Neural progenitor cell (in vitro differentiated cells): ENCODE measurements around the gene FAM20C. TPM values are rescaled to one million over a fixed set of nuclear protein-coding genes. Genes with fewer than 3 reads are reported as not detected.

ENCODE experiments used
- DNase-seq: peaks from one replicate; pipeline ENCODE4 v3.0.0-alpha.2; 2016; ENCODE audit warnings: low spot score
- H2AFZ ChIP-seq: fragments of 200-600 bp; sonication (generic); replicated peaks from 2 replicates; pipeline ENCODE4 v1.6.1; 2016; ENCODE audit warnings: antibody characterized with exemption
- H3F3A ChIP-seq: fragments of 200-600 bp; sonication (generic); 2 replicates; pipeline ENCODE4 v1.6.1; 2016; ENCODE audit warnings: antibody characterized with exemption, low read depth
- H3K27ac ChIP-seq: fragments of 200-600 bp; sonication (generic); 2 replicates; pipeline ENCODE4 v1.5.1; 2016; ENCODE audit warnings: mild to moderate bottlenecking
- H3K27me3 ChIP-seq: fragments of 200-600 bp; sonication (generic); 2 replicates; pipeline ENCODE4 v1.6.1; 2016; ENCODE audit warnings: mild to moderate bottlenecking, moderate library complexity
- H3K36me3 ChIP-seq: fragments of 200-600 bp; sonication (generic); 2 replicates; pipeline ENCODE4 v1.5.1; 2016
- H3K4me1 ChIP-seq: fragments of 200-600 bp; sonication (generic); 2 replicates; pipeline ENCODE4 v1.6.1; 2016; ENCODE audit warnings: mixed run types
- H3K4me2 ChIP-seq: fragments of 200-600 bp; sonication (generic); 2 replicates; pipeline ENCODE4 v1.6.1; 2016
- H3K4me3 ChIP-seq: fragments of 200-600 bp; sonication (generic); 2 replicates; pipeline ENCODE4 v1.5.1; 2016
- H3K79me2 ChIP-seq: fragments of 200-600 bp; sonication (generic); 2 replicates; pipeline ENCODE4 v1.6.1; 2016; ENCODE audit warnings: low read depth
- H3K9ac ChIP-seq: fragments of 200-600 bp; sonication (generic); 2 replicates; pipeline ENCODE4 v1.6.1; 2016
- H3K9me3 ChIP-seq: fragments of 200-600 bp; sonication (generic); 2 replicates; pipeline ENCODE4 v1.5.1; 2016; ENCODE audit warnings: low read depth
- H4K20me1 ChIP-seq: fragments of 200-600 bp; sonication (generic); 2 replicates; pipeline ENCODE4 v1.6.1; 2016; ENCODE audit warnings: low read depth
- H3K27ac Mint-ChIP-seq: 3 replicates; pipeline ENCODE4 v1.8.0; 2021; ENCODE audit warnings: mixed read lengths
- H3K27me3 Mint-ChIP-seq: 2 replicates; pipeline ENCODE4 v1.8.0; 2022; ENCODE audit warnings: low read depth, mild to moderate bottlenecking, inconsistent platforms, moderate library complexity, mixed read lengths; ENCODE audit not compliant: insufficient read depth
- H3K36me3 Mint-ChIP-seq: 3 replicates; pipeline ENCODE4 v1.8.0; 2021; ENCODE audit warnings: mixed read lengths
- H3K4me1 Mint-ChIP-seq: 3 replicates; pipeline ENCODE4 v1.8.0; 2021; ENCODE audit warnings: mixed read lengths
- H3K4me3 Mint-ChIP-seq: 3 replicates; pipeline ENCODE4 v1.8.0; 2021; ENCODE audit warnings: mild to moderate bottlenecking, moderate library complexity, mixed read lengths
- H3K9me3 Mint-ChIP-seq: 3 replicates; pipeline ENCODE4 v1.8.0; 2020; ENCODE audit warnings: mixed read lengths
- CTCF ChIP-seq: fragments of 200-600 bp; sonication (generic); IDR thresholded peaks from 2 replicates; pipeline ENCODE4 v1.5.1; 2017; ENCODE audit warnings: antibody characterized with exemption, mild to moderate bottlenecking
- EZH2 ChIP-seq: fragments of 200-600 bp; sonication (generic); IDR thresholded peaks from 2 replicates; pipeline ENCODE4 v1.6.1; 2017; ENCODE audit warnings: antibody characterized with exemption, mild to moderate bottlenecking, moderate library complexity
- EZH2phosphoT487 ChIP-seq: fragments of 200-600 bp; sonication (generic); IDR thresholded peaks from 2 replicates; pipeline ENCODE4 v1.6.1; 2017; ENCODE audit warnings: antibody characterized with exemption
- total RNA-seq: library from RNA; depleted of rRNA; stranded (reverse); fragments of >200 nt; gene quantifications from 2 replicates; pipeline ENCODE4 v1.2.3, GENCODE V29; 2015; ENCODE audit warnings: low replicate concordance

Gene FAM20C
- total RNA-seq, 1 donor from 2014 or later = 3.8 TPM

- peaks cover 5% of the 10 kb centered on the region for H3K36me3 Mint-ChIP-seq
- H3K4me1 Mint-ChIP-seq = no peaks in the 10 kb centered on the region
- Histone ChIP-seq H3K27ac (no peak overlapping the region), H3K4me2 (no peak overlapping the region), H4K20me1 (no peaks in the 10 kb centered on the region), H3K27me3 (no peaks in the 10 kb centered on the region), H3F3A (no peaks in the 10 kb centered on the region), H3K4me1 (no peaks in the 10 kb centered on the region), H3K79me2 (no peaks in the 10 kb centered on the region), H3K4me3 (no peak overlapping the region), H3K9me3 (no peaks in the 10 kb centered on the region), H3K9ac (no peak overlapping the region), H3K36me3 (no peaks in the 10 kb centered on the region), H2AFZ (no peak overlapping the region)
- no peak for DNase-seq
- no peak overlapping the region for H3K4me3 Mint-ChIP-seq
- H3K9me3 Mint-ChIP-seq = peaks cover 39% of the 10 kb centered on the region
- H3K27ac Mint-ChIP-seq = no peak overlapping the region
- TF ChIP-seq EZH2phosphoT487 (no peak), CTCF (no peak), EZH2 (no peak)
- peaks cover 6% of the 10 kb centered on the region for H3K27me3 Mint-ChIP-seq
Observed at GRCh38 chr7:276230-276835, 84.0 kb downstream of the FAM20C start.

DNA sequence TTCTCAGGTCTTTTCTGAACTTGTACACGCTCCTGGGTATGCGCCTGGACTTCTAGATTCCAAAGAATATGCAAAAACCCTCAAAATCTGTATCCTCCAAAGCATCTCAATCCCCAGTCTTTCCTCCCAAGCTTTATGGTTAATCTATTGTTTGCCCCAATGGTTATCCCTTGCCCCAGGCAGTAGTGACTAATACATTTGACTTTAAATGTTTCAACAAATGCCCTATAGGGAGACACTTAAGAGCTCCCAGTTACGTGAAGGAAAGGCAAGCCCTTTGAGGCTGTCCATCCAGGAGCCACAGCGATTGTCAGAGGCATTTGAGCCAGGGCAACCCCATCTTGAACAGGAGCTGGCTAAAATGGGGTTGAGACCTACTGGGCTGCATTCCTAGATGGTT is 84.9 kb downstream of the FAM20C start:
- Histone ChIP-seq H3K4me3 (no peak overlapping the region), H3K27me3 (no peaks in the 10 kb centered on the region), H3K36me3 (no peaks in the 10 kb centered on the region), H3K9me3 (no peaks in the 10 kb centered on the region), H3F3A (no peaks in the 10 kb centered on the region), H3K4me2 (no peak overlapping the region), H3K4me1 (no peaks in the 10 kb centered on the region), H3K27ac (no peak overlapping the region), H2AFZ (no peak overlapping the region), H4K20me1 (no peaks in the 10 kb centered on the region), H3K9ac (no peak overlapping the region), H3K79me2 (no peaks in the 10 kb centered on the region)
- peaks cover 5% of the 10 kb centered on the region for H3K36me3 Mint-ChIP-seq
- DNase-seq = no peak
- no peak for TF ChIP-seq EZH2
- TF ChIP-seq CTCF = no peak
- TF ChIP-seq EZH2phosphoT487 = no peak
- H3K4me1 Mint-ChIP-seq = no peaks in the 10 kb centered on the region
- no peak overlapping the region for H3K4me3 Mint-ChIP-seq
- peaks cover 6% of the 10 kb centered on the region for H3K27me3 Mint-ChIP-seq
- H3K27ac Mint-ChIP-seq = no peak overlapping the region
- H3K9me3 Mint-ChIP-seq = peaks cover 38% of the 10 kb centered on the region

DNA sequence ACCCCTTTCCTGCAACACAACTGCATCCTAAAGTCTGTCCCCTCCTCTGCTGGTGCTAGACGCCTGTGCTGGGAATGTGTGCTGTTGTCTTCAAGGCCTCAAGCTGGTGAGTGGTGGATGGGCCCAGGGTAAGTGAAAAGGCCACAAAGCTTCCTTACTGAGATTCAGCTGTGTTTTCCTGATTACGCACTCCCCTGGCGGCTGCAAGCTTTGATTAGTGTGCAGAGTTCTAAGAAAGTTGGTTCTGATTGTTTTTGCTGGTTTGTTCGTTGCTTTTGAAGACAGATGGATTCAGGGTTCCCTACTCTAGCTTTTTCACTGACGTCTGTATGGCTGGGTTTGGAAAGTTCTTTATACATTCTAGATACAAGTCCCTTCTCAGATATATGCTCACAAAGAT is 85.7 kb downstream of the FAM20C start:
- Histone ChIP-seq H4K20me1 (no peaks in the 10 kb centered on the region), H3F3A (no peaks in the 10 kb centered on the region), H3K9me3 (no peaks in the 10 kb centered on the region), H3K27ac (no peak overlapping the region), H3K79me2 (no peaks in the 10 kb centered on the region), H3K9ac (no peak overlapping the region), H3K36me3 (no peaks in the 10 kb centered on the region), H3K27me3 (no peaks in the 10 kb centered on the region), H3K4me2 (no peak overlapping the region), H3K4me3 (no peak overlapping the region), H3K4me1 (no peaks in the 10 kb centered on the region), H2AFZ (no peak overlapping the region)
- peaks cover 31% of the 10 kb centered on the region for H3K9me3 Mint-ChIP-seq
- H3K36me3 Mint-ChIP-seq = peaks cover 3% of the 10 kb centered on the region
- no peak for TF ChIP-seq EZH2
- no peak overlapping the region for H3K4me3 Mint-ChIP-seq
- DNase-seq = no peak
- H3K27ac Mint-ChIP-seq = no peak overlapping the region
- H3K27me3 Mint-ChIP-seq = no peaks in the 10 kb centered on the region
- no peaks in the 10 kb centered on the region for H3K4me1 Mint-ChIP-seq

DNA sequence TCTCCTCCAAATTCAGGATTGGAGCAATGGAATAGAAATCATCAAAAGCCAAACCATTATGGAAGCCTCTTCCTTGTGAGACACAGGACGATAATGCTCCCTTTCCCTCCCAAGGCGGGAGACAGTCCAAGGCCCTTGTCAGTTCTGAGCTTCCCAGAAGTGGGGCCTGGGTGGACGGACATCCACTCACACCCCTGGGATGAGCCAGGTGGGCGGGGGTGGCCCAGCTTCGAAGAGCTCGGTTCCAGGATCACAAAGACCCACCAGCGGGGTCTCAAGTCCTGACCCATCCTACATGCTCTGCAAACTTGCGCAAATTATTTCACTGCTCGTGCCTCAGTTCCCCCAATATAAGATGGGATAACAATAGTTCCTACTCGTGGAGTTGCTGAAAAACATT is 87.5 kb downstream of the FAM20C start:
- Mint-ChIP-seq H3K9me3 (peaks cover 19% of the 10 kb centered on the region), H3K36me3 (peaks cover 3% of the 10 kb centered on the region), H3K27ac (no peak overlapping the region), H3K4me3 (no peak overlapping the region), H3K27me3 (no peaks in the 10 kb centered on the region), H3K4me1 (no peaks in the 10 kb centered on the region)
- H3K4me2 ChIP-seq = no peak overlapping the region
- no peaks in the 10 kb centered on the region for H3F3A ChIP-seq
- no peak overlapping the region for H3K4me3 ChIP-seq
- no peaks in the 10 kb centered on the region for H4K20me1 ChIP-seq
- H3K9ac ChIP-seq = no peak overlapping the region
- no peaks in the 10 kb centered on the region for H3K27me3 ChIP-seq
- DNase-seq = no peak
- H2AFZ ChIP-seq = no peak overlapping the region
- H3K36me3 ChIP-seq = no peaks in the 10 kb centered on the region
- TF ChIP-seq CTCF = no peak
- no peaks in the 10 kb centered on the region for H3K4me1 ChIP-seq
- no peaks in the 10 kb centered on the region for H3K9me3 ChIP-seq
- no peaks in the 10 kb centered on the region for H3K79me2 ChIP-seq
- H3K27ac ChIP-seq = no peak overlapping the region
